Ammon's horn (tissue), 1 donor: ENCODE data around the gene CTNNA2.
A peak's percentile ranks its signal among the peaks of the same experiment; 100 is the strongest.

Experiments
- DNase-seq: peaks from one replicate; pipeline ENCODE4 v3.0.0-alpha.2; 2016; ENCODE audit warnings: low spot score

The CTNNA2 gene

DNA sequence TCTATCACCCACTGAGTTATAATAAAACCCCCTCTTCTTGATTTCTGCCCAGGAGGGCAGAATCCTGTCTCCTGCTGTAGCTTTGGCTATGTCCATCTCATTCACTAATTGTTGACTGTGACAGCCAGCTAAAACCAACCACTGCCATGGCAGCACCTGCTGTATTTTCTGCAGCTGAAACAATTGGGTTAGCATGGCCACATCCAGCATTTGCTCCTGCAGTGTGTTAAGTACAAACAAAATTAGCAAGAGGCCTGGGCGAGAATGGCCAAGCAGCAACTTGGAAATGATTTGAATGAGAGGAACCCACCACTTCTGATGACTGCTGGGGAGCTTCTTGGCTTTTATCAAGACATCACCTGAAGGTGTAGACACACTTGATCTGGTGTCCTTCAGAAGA lies 881.1 kb downstream of the CTNNA2 start:
- no peak for DNase-seq

GRCh38 chr2:80395251-80395650 lies 882.4 kb downstream of the CTNNA2 start:
- no peak for DNase-seq

DNA sequence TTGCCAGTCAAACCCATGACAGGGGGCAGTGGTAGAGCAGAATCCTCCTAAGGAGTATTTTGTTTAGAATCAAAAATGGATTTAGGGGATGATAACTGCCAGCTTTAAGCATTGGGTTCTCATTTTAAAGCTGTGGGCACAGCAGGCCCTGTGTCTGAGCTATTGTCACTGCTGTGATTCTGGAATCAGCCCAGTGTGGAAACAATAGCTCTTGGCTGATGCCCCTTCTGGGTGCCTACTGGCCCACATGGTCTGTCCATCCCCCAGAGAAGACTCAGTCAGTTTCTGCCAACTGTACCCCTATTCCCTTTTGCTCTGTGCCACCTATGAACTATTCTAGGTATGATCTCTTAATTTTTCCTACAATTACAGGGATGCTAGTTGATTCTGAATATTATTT lies 883.4 kb downstream of the CTNNA2 start:
- peak; percentile 22 for DNase-seq

DNA sequence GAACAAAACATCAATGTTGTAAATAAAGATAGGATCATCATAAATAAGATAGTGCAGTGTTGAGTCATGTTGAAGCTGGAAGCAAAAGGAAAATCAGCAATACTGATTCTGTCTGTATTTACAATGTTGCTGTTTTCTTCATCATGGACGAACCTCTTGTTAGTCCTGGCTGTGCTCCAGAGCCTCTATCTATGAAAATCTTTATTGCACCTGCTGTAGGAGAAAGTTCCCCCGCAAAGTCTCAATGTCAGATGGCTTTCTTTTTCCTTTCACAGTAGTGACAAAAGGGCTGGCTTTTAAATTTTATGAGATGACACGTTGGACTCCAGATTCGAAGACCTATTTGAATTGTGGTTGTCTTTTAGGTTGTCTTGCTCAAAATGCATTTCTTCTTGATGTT lies 890.2 kb downstream of the CTNNA2 start:
- no peak for DNase-seq

- no peak for DNase-seq
Measured at GRCh38 chr2:80407377-80407776, 894.5 kb downstream of the CTNNA2 start.

GRCh38 chr2:80410346-80410745 lies 897.5 kb downstream of the CTNNA2 start:
- no peak for DNase-seq

GRCh38 chr2:80413136-80413535 lies 900.3 kb downstream of the CTNNA2 start:
- no peak for DNase-seq

DNA sequence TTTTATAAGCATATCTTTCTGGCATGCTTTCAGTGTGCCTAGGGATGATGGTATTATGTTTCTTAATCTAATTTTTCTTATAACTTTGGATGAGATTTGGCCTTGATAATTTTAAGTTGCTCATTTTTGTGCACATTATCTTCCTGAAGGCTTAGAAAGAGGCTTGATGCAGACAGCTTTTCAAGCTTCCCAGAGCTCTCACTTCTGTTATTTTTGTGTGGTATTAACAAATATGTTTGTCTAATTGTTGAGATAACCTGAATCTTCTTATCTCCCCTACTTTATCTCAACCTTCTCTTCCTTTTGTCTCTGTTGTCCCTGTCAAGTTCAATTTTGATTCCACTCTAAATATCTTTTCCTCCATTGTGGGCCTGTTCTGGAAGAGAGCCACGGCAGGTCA lies 904.9 kb downstream of the CTNNA2 start:
- no peak for DNase-seq

- no peak for DNase-seq
Measured at GRCh38 chr2:80420530-80421208, 907.8 kb downstream of the CTNNA2 start.

DNA sequence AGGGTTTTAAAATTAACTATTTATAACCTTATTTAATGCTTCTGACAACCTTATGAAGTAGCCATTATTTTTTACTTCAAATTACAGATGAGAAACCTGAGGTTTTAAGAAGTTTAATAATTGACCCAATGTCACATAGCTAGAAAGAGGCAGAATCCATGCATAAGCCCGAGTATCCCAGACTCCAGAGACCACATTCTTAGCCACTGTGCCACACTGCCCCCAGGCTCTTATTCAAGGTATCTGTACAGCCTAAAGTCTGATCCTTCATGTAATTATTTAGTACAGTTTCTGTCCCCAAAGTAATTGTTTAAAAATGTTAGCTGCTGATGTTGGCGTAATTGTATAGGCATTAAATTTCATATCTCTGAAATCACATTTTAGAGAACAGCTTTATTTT lies 916.4 kb downstream of the CTNNA2 start:
- no peak for DNase-seq

DNA sequence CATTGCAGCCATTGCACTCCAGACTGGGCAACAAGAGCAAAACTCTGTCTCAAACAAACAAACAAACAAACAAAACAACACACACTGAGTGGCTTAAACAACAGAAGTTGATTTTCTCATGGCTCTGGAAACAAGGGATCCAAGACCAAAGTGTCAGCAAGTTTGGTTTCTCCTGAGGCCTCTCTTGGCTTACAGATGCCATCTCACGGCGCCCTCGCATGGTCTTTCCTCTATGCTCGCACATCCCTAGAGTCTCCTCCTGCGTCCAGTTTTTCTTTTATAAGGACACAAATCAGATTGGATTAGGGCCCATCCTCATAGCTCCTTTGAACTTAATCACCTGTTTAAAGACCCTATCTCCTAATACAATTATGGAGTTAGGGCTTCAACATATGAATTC lies 925.1 kb downstream of the CTNNA2 start:
- DNase-seq = no peak

DNA sequence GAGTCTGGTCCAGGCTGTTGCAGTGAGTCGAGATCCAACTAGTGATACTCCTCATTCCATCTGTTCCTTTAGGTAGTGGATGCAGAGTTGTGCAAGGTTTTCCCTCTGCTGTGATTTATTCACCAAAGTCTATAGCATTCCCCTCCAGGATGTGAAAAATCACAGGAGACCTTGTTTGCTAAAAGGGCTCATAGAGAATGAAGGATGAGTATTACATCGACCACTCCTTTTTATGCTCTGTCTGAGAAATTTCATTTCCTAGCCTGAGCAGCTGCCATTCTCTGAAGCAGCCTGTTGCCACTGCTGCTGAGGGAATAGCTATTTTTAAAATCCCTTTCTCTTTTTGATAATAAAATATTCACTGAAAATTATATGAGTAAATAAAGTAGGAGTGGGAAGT lies 925.8 kb downstream of the CTNNA2 start:
- DNase-seq = no peak

DNA sequence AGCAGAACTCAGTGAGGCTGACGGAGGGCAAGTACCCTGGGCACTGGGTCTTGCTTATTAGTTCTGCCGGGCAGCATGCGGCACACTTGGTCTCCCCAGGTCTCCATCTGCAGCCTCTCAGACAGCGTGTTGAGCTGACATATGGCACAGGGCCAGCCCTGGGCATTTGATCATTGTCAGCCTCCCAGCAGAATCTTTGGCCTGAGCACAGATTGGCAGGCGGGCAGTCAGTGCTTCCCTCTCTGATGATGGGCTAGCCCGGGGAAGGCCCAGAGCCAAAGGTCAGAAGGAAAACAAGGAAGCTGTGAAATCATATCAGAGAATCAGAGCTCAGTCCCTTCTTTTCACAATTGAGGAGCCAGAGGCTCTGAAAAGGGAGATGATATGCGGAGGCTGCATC lies 941.8 kb downstream of the CTNNA2 start:
- peak; percentile 91 for DNase-seq

GRCh38 chr2:80459028-80459427 lies 946.2 kb downstream of the CTNNA2 start:
- no peak for DNase-seq

- DNase-seq = no peak
Measured at GRCh38 chr2:80461505-80462197, 948.8 kb downstream of the CTNNA2 start.

DNA sequence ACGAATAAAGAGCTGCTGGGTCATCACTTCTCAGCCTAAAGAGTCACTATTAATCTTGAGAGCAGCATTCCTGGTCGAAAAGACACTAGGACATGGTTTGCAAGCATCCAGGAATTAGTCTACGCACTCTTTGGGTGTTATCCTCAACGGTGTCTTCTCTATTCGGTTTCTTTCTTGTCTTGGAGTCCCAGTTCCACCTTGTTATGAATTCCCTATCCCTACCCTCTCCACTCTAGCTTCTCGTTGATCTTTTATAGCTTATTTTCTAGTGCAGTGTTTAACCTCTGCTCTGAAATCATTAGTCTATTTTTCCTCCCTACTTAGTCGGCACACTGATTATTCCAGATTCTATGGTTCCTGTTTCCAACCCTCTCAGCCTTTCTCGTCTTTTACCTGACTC lies 949.8 kb downstream of the CTNNA2 start:
- no peak for DNase-seq

DNA sequence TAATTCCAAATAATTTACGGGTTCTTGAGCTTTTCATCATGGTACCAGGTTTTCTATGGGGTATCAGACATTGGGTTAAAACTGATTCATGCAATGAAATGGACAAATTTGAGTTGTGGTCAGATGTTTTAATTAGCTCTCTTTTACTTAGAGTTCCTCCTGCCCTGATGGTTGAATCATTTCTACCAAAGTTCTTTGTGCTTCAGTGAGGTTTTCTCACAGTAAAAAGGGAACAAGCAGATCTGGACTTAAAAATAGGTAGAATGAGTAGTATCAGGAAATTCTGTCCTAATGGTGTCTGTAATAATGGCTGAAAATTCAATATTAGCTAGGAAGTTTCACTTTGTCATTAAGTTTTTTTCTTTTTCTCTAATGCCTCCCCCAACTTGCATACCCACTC lies 951.4 kb downstream of the CTNNA2 start:
- no peak for DNase-seq

- no peak for DNase-seq
Measured at GRCh38 chr2:80467262-80467811, 954.5 kb downstream of the CTNNA2 start.

- no peak for DNase-seq
Measured at GRCh38 chr2:80469428-80469827, 956.6 kb downstream of the CTNNA2 start.

DNA sequence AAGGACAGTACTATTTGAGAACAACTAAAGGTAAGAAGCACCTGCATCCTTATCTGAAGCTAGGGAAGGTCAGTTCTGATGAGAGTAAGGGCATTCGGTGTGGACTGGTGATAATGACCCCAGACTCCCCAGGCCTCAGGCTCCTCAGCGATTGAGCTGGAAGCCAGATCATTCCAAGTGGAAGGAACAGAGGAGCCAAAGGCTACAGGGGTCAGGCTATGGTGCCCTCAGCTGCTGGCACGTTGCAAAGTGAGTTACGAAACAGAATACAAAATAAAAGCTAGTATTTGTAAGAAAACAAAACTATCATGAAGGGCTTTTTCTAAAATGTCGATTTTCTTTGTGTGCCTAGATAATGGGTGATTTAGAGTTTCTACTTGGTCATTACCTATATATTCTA lies 960.2 kb downstream of the CTNNA2 start:
- DNase-seq = no peak

DNA sequence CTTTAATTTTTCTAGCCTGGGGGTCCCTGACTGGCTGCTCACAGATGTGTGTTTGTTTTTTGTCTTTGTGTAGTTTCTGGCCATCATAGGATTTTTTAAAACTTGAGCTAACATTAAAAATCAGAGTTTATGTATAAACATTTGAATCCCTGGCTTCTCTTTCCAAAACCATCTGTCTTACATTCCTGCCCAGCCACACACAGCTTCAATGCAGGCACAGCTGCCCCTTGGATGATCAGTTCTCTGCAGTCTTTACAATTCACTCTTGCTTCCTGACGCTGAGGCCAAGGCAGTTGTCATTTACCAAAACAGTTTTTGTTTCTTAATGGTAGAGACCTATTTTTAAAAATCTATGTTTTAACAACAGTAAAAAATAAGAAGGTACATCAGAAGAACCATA lies 960.9 kb downstream of the CTNNA2 start:
- DNase-seq = peak; percentile 40

DNA sequence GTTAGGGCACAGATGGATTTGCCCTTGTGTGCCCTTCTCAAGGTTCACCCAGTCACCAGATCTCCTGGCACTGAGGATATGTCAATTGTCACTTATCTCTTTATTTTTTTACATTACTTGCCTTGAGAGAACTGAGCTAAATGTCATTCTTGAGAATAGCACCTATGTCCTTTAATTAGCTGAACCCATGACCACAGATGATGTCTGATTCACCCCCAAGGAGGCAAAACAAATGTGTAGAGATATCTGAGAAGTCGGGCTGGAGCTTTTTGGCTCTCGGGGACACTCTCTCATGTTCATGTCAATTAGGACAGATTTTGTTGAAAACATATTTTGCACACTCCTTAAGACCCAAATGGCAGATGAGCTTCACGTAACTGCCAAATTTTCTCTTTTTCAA lies 963.1 kb downstream of the CTNNA2 start:
- DNase-seq = no peak

GRCh38 chr2:80476535-80477117 lies 963.8 kb downstream of the CTNNA2 start:
- no peak for DNase-seq
